HG03045 (cell line): Measurements from ENCODE around the gene SNX11.
"Not testable (repeated sequence)": the region's sequence is repeated elsewhere in the genome, so short reads cannot be mapped to it uniquely, and the experiment has no call there.

Experiments used
- ATAC-seq: cut with Tn5 transposase; IDR thresholded peaks from one replicate; pipeline ENCODE4 v1.9.1; 2021; ENCODE audit warnings: mild to moderate bottlenecking, moderate library complexity; ENCODE audit not compliant: unreplicated experiment

Gene SNX11

GRCh38 chr17:48107137-48108055 lies at the start of gene SNX11:
TSS of gene SNX11 (plus strand) at chr17:48107766. CDS start at chr17:48112044, 4,278 bp downstream.
- ATAC-seq: peak; percentile 85

DNA sequence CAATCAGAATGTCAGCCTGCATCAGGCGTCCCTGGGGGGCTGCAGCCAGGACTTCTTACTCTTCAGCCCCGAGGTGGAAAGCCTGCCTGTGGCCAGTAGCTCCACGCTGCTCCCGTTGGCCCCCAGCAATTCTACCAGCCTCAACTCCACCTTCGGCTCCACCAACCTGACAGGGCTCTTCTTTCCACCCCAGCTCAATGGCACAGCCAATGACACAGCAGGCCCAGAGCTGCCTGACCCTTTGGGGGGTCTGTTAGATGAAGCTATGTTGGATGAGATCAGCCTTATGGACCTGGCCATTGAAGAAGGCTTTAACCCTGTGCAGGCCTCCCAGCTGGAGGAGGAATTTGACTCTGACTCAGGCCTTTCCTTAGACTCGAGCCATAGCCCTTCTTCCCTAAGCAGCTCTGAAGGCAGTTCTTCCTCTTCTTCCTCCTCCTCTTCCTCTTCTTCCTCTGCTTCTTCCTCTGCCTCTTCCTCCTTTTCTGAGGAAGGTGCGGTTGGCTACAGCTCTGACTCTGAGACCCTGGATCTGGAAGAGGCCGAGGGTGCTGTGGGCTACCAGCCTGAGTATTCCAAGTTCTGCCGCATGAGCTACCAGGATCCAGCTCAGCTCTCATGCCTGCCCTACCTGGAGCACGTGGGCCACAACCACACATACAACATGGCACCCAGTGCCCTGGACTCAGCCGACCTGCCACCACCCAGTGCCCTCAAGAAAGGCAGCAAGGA lies 49.0 kb upstream of the SNX11 start:
- ATAC-seq: no peak

DNA sequence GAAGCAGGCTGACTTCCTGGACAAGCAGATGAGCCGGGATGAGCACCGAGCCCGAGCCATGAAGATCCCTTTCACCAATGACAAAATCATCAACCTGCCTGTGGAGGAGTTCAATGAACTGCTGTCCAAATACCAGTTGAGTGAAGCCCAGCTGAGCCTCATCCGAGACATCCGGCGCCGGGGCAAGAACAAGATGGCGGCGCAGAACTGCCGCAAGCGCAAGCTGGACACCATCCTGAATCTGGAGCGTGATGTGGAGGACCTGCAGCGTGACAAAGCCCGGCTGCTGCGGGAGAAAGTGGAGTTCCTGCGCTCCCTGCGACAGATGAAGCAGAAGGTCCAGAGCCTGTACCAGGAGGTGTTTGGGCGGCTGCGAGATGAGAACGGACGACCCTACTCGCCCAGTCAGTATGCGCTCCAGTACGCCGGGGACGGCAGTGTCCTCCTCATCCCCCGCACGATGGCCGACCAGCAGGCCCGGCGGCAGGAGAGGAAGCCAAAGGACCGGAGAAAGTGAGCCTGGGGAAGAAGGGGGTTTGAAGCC lies 48.4 kb upstream of the SNX11 start:
- no peak for ATAC-seq

DNA sequence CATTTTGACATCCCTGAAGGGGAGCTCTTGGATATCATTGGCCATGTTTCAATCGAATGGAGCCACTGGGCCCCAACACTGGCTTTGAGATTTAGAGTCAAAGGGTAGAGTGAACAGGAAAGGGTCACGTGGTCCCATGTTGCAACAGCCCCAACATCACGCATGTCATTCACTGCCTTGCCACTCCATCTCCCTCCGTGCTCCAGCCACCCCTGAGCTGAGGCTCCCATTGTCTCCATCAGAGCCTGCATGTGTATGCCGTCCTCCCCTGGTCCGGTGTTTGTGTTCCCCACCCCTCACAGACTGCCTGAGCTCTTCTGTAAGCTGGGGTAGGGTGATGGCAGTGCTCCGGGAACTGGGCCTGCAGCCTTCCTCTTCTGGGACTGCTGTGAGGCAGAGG lies 47.3 kb upstream of the SNX11 start:
- ATAC-seq: no peak

- no peak for ATAC-seq
Observed at GRCh38 chr17:48062273-48062672, 45.3 kb upstream of the SNX11 start.

DNA sequence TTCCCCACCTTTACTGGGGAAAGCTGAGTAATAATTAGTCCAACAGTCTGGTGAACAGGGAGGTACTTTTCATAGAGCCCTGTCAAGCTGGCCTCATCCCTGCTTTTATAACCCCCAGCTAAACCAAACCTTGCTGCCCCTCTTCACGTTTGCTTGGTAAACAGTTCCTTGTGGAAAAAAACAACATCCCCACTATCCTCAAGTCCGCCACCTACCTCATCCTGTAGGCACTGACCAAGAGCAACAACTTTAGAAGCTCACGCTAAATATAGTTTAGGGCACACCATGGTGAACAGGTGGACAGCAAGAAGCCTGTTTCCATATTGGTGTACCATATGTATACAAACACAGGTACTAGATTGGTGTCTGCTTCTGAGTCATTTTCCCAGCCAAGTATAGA lies 42.9 kb upstream of the SNX11 start:
- ATAC-seq: no peak

GRCh38 chr17:48066192-48066591 lies 41.4 kb upstream of the SNX11 start:
- no peak for ATAC-seq

DNA sequence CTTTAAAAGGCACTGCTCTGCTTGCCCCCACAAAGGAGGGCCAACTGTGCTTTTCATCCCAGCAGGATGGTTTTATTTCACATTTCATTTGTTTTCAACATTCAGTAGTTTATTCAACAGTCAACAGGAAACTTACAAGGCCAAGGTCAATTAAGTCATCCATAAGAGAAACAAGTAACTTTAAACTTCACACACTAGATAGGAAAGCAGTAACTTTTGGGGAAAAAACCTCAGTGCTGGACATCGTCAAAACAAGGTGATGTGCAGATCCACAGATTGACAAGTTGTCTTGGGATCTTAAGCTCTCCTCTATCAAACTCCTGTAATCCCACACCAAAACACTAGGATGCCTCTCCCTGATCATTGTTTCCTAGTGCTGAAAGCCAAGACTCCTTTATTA lies 40.9 kb upstream of the SNX11 start:
- no peak for ATAC-seq

DNA sequence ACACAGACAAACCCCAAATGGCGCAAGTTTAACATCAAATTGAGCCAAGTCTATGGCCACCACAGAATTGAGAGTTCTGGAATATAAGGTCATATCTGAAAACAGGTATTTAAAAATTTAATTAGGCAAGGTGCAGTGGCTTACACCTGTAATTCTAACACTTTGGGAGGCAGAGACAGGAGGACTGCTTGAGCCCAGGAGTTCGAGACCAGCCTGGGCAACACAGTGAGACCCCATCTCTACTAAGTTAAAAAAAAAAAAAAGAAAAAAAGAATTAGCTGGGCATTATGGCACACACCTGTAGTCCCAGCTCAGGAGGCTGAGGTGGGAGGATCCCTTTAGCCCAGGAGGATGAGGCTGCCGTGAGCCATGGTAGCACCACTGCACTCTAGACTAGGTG lies 40.3 kb upstream of the SNX11 start:
- ATAC-seq: no peak

DNA sequence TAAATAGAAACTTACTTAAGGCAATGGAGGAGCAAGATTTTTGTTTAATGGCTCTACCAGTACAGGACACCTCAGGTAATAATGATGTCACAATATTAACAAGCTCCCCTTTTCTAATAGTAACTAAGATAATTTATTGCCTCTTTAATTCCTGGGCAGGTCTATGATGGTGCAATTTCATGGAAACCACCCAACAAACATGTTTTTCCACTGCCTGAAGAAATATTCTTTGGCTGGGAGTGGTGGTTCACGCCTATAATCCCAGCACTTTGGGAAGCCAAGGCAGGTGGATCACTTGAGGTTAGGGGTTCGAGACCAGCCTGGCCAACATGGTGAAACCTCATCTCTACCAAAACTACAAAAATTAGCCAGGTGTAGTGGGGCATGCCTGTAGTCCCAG lies 39.8 kb upstream of the SNX11 start:
- not testable (repeated sequence) for ATAC-seq

GRCh38 chr17:48068491-48068961 lies 39.0 kb upstream of the SNX11 start:
- ATAC-seq: no peak

DNA sequence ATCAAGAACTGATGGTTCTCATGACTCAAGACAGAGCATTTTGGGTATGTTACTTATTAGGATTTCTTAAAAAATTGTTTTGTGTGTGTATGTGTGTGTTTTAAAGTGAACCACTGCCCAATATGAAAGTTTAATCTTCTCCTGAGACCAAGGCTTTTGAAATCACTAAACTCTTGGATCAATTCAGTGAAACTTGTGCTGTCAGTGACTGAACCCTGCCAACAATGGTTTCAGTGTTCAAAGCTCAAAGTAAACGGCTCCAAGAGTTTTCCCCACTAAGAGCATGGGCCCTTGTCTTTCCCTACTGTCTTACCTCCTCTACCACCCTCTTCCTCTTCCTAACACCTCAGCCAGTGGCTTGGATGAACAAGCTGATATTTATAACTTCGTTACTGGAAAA lies 37.4 kb upstream of the SNX11 start:
- no peak for ATAC-seq

DNA sequence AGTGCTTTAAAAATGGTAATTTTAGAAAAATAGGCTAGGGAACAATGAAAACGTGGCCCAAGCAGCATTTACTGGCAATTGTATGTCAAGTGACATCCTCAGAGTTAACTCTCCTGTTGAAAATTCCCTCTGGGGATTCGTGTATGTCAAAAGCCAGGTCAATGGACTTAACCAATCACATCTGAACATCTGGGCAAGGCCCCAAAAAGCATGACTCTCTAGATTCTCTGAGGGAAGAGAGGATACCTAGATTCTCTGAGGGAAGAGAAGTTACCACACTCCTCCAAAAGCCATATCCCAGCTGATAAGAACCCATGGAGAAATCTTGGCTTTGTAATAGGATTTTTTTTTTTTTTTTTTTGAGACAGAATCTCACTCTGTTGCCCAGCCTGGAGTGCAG lies 35.9 kb upstream of the SNX11 start:
- ATAC-seq: no peak

GRCh38 chr17:48072811-48073210 lies 34.8 kb upstream of the SNX11 start:
- not testable (repeated sequence) for ATAC-seq

GRCh38 chr17:48073566-48074094 lies 33.9 kb upstream of the SNX11 start:
- ATAC-seq: not testable (repeated sequence)

DNA sequence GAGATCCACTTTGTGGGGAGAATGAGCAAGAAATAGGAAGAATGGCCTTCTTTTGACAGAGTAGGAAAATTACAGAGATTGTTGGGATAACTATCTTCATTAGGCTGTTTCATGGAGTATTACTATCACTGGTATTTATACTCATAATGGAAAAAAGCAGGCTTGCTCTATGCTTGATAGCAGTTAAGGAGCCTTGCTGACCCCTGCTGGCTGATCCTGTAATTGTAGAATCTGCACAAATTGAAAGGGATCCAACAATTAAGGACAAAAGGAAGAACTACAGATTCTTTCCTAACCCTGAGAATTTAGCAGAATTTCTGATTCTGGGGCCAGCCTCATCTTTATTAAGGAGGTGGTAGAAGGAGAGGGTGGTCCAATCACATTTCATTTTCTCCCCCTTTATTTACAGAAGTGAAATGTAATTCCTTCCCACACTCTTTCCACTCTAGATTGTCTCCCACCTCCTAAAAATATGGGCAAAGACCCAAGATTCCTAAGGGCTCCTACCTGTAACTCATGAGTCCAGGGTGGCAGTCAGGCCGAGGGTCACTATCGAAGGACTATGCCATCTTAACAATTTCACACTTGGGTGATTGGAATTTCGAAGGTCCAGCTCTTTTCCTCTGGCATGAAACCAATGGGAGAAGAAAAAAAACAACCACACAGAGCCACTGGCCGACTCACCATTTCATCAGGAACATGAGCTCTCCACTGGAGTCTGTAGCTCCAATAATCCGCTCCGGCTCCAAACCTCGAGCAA lies 33.1 kb upstream of the SNX11 start:
- ATAC-seq: no peak

DNA sequence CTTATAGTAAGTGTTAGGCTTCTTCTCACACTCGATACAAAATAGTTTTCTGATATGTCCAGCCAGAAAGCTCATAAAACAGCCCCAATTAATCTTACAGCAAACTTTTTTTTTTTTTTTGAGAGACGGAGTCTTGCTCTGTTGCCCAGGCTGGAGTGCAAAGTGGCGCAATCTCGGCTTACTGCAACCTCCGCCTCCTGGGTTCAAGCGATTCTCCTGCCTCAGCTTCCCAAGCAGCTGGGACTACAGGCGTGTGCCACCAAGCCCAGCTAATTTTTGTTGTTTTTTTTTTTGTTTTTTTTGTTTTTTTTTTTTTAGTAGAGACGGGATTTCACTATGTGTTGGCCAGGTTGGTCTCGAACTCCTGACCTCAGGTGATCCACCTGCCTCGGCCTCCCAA lies 30.4 kb upstream of the SNX11 start:
- ATAC-seq: not testable (repeated sequence)

DNA sequence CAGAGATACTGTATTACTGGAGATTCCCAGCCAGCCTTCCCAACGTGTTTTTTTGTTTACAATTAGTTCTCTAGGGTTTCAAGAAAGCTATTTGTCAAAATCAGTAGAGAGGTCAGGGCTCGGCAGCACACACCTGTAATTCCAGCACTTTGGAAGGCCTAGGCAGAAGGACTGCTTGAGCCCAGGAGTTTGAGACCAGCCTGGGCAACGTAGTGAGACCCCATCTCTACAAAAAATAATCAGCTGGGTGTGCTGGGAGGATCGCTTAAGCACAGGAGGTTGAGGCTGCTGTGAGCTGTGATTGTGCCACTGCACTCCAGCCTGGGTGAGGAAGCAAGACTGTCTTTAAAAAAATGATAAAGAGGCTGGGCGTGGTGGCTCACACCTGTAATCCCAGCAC lies 25.7 kb upstream of the SNX11 start:
- no peak for ATAC-seq

- ATAC-seq: no peak
Observed at GRCh38 chr17:48084932-48085331, 22.6 kb upstream of the SNX11 start.

- no peak for ATAC-seq
Observed at GRCh38 chr17:48093341-48094045, 14.1 kb upstream of the SNX11 start.
